ENCODE data around the gene LINC00632.

LINC00632 gene

GRCh38 chrX:140799216-140799615 lies 89.7 kb downstream of the LINC00632 start:
- no peak overlapping the region for H3K27ac ChIP-seq (ENCODE audit: low read depth, low read length)
- H3K4me2 ChIP-seq (ENCODE audit: low read depth, low read length, poor library complexity, severe bottlenecking) = no peak overlapping the region
- H3K9me3 ChIP-seq (ENCODE audit: insufficient read depth, low read length) = no peaks in the 10 kb centered on the region
- no peaks in the 10 kb centered on the region for H3K36me3 ChIP-seq (ENCODE audit: low read length)
- no peak for TF ChIP-seq CTCF (IDR thresholded peaks at IDR 0.05; ENCODE audit: insufficient read depth, low read length, poor library complexity, severe bottlenecking)
- no peak for TF ChIP-seq EZH2phosphoT487 (conservative IDR thresholded peaks at IDR 0.05; ENCODE audit: low read length)
- no peaks in the 10 kb centered on the region for H4K20me1 ChIP-seq (ENCODE audit: low read depth, low read length)
- H3F3A ChIP-seq (ENCODE audit: insufficient read depth) = no peaks in the 10 kb centered on the region
- no peak overlapping the region for H3K9ac ChIP-seq (ENCODE audit: low read length)
- no peak overlapping the region for H3K4me3 ChIP-seq (ENCODE audit: insufficient read depth, low read length, poor library complexity, severe bottlenecking)
- H3K27me3 ChIP-seq (ENCODE audit: low read length) = no peaks in the 10 kb centered on the region
- H3K9me2 ChIP-seq (replicated peaks; ENCODE audit: insufficient read depth, low read length) = no peaks in the 10 kb centered on the region
- H2AFZ ChIP-seq (ENCODE audit: low read depth, low read length, severe bottlenecking) = no peak overlapping the region
- no peaks in the 10 kb centered on the region for H3K79me2 ChIP-seq (ENCODE audit: insufficient read depth, low read length)

GRCh38 chrX:140804292-140804691 lies 94.7 kb downstream of the LINC00632 start:
- H3F3A ChIP-seq (ENCODE audit: insufficient read depth) = no peaks in the 10 kb centered on the region
- no peaks in the 10 kb centered on the region for H3K9me3 ChIP-seq (ENCODE audit: insufficient read depth, low read length)
- H3K9me2 ChIP-seq (replicated peaks; ENCODE audit: insufficient read depth, low read length) = no peaks in the 10 kb centered on the region
- no peaks in the 10 kb centered on the region for H4K20me1 ChIP-seq (ENCODE audit: low read depth, low read length)
- no peaks in the 10 kb centered on the region for H3K27me3 ChIP-seq (ENCODE audit: low read length)
- no peak overlapping the region for H3K9ac ChIP-seq (ENCODE audit: low read length)
- no peak overlapping the region for H3K4me2 ChIP-seq (ENCODE audit: low read depth, low read length, poor library complexity, severe bottlenecking)
- H2AFZ ChIP-seq (ENCODE audit: low read depth, low read length, severe bottlenecking) = no peak overlapping the region
- H3K4me3 ChIP-seq (ENCODE audit: insufficient read depth, low read length, poor library complexity, severe bottlenecking) = no peak overlapping the region
- H3K79me2 ChIP-seq (ENCODE audit: insufficient read depth, low read length) = no peaks in the 10 kb centered on the region
- H3K27ac ChIP-seq (ENCODE audit: low read depth, low read length) = no peak overlapping the region
- H3K36me3 ChIP-seq (ENCODE audit: low read length) = no peaks in the 10 kb centered on the region
- TF ChIP-seq CTCF (IDR thresholded peaks at IDR 0.05; ENCODE audit: insufficient read depth, low read length, poor library complexity, severe bottlenecking) (no peak), EZH2phosphoT487 (conservative IDR thresholded peaks at IDR 0.05; ENCODE audit: low read length) (no peak)

- no peaks in the 10 kb centered on the region for H3K79me2 ChIP-seq (ENCODE audit: insufficient read depth, low read length)
- no peak overlapping the region for H3K9ac ChIP-seq (ENCODE audit: low read length)
- no peaks in the 10 kb centered on the region for H4K20me1 ChIP-seq (ENCODE audit: low read depth, low read length)
- no peaks in the 10 kb centered on the region for H3K36me3 ChIP-seq (ENCODE audit: low read length)
- H3K9me2 ChIP-seq (replicated peaks; ENCODE audit: insufficient read depth, low read length) = no peaks in the 10 kb centered on the region
- H3K27me3 ChIP-seq (ENCODE audit: low read length) = no peaks in the 10 kb centered on the region
- no peak overlapping the region for H3K4me3 ChIP-seq (ENCODE audit: insufficient read depth, low read length, poor library complexity, severe bottlenecking)
- H3K27ac ChIP-seq (ENCODE audit: low read depth, low read length) = no peak overlapping the region
- no peak overlapping the region for H3K4me2 ChIP-seq (ENCODE audit: low read depth, low read length, poor library complexity, severe bottlenecking)
- TF ChIP-seq EZH2phosphoT487 (conservative IDR thresholded peaks at IDR 0.05; ENCODE audit: low read length) (no peak), CTCF (IDR thresholded peaks at IDR 0.05; ENCODE audit: insufficient read depth, low read length, poor library complexity, severe bottlenecking) (no peak)
- no peaks in the 10 kb centered on the region for H3F3A ChIP-seq (ENCODE audit: insufficient read depth)
- no peak overlapping the region for H2AFZ ChIP-seq (ENCODE audit: low read depth, low read length, severe bottlenecking)
- H3K9me3 ChIP-seq (ENCODE audit: insufficient read depth, low read length) = no peaks in the 10 kb centered on the region
Observed at GRCh38 chrX:140815868-140816267, 106.3 kb downstream of the LINC00632 start.
